SKM-1 (cell line): Measurements from ENCODE around the gene RHOJ.
A peak's percentile ranks its signal among the peaks of the same experiment; 100 is the strongest.
"Not testable (repeated sequence)": the region's sequence is repeated elsewhere in the genome, so short reads cannot be mapped to it uniquely, and the experiment has no call there.

Source experiments
- DNase-seq: peaks from one replicate; lab custom pipeline; 2025; ENCODE audit not compliant: unreplicated experiment; lab: John Stamatoyannopoulos, UW

RHOJ gene

DNA sequence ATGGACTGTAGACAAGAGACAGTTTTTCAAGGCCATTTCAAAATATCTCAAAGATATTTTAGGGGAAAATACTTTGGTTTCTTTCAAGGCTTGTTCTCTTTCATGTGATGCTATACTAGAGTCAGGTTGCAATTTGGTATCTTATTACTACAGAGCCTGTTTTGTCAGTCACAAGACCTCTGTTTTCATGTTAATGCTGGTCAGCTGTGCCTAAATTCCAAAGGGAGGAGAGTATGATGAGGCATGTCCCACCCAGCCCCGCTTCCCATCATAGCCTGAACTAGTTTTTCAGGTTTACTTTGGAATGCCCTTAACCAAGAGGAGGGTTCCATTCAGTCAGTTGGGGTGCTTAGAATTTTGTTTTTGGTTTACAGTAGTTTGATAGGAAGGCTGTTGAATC lies 61.9 kb downstream of the RHOJ start:
- no peak for DNase-seq

DNA sequence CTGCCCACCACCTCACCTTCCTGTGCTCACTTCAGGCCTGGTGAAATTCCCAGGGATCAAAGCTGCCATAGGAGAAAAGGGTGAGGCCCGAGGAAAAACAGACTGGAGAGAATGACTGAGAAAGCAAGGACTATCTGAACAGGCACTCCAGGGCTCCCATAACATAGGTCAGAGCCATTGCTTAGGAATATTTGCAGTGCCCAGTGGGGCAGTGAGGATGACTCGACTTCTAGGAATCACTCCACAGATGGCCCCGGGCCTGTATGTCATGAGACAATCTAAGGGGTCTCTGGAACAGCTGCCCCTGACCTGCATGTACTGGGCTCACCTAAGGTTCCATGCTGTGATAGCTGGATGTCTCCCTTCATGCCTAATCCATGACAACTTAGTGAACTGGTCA lies 62.9 kb downstream of the RHOJ start:
- no peak for DNase-seq

DNA sequence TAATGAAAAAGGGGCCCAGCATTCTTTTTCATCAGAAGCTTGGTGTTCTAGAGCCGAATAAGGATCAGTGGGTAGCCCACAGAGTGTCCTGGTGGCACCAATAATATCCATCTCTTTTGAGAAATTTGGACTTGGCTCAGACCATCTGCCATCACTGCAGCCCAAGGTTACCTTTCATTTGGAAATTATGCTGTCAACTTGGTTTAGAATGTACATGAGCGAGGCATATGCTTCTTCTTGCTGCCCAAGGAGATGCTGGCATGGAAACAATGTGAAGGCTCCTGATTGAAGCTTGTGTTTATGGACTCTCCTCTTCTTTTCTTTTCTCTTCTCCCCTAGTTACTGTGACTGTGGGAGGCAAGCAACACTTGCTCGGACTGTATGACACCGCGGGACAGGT lies 64.5 kb downstream of the RHOJ start:
- DNase-seq: no peak

DNA sequence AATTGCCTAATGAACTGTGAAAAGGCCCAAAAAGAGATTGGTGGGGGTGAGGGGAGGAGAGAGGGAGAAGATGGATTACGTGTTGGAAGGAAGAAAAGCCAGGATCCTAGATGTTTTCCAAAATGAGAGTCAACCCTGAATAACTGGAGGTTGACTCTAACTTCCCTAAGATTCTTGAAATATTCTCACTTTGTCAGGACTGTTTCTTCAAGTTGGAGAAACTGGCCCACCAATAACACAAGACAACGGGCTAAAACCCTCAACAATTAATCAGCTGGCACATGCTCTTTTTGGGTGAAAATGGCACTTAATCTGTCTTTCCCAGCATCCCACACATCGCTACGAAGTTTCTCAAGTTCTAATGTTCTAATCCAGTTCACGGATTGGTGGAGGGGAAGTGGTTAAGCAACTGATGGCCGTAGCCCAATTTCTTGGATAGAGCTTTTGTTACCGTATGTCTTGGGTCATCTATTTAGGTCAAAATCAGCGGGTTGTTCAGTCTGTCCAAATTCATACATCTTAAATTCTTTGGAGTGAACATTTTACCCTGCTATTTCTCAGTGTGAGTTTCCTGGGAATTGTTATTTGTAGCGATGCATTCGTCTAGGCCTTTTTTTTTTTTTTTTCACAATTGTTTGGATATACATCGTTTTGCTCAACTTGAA lies 65.5 kb downstream of the RHOJ start:
- DNase-seq: no peak

DNA sequence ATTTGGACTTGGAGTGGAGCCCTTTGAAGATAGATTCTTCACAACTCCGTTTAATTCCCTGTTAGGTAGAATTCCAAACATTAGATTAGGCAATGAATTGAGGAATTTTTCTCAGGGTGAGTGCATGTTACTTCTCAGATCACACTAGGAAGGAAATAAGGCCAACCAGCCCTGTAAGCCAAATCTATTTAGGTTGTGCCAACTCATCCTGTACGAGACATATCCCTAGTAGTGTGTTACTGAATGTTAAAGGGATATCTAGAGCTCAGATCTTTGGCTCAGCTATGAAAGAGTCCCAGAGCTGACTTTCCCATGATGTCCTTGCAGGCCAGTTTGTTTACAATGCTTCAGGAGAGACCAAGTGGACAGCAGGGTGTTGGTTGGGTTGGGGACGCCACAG lies 68.9 kb downstream of the RHOJ start:
- no peak for DNase-seq

DNA sequence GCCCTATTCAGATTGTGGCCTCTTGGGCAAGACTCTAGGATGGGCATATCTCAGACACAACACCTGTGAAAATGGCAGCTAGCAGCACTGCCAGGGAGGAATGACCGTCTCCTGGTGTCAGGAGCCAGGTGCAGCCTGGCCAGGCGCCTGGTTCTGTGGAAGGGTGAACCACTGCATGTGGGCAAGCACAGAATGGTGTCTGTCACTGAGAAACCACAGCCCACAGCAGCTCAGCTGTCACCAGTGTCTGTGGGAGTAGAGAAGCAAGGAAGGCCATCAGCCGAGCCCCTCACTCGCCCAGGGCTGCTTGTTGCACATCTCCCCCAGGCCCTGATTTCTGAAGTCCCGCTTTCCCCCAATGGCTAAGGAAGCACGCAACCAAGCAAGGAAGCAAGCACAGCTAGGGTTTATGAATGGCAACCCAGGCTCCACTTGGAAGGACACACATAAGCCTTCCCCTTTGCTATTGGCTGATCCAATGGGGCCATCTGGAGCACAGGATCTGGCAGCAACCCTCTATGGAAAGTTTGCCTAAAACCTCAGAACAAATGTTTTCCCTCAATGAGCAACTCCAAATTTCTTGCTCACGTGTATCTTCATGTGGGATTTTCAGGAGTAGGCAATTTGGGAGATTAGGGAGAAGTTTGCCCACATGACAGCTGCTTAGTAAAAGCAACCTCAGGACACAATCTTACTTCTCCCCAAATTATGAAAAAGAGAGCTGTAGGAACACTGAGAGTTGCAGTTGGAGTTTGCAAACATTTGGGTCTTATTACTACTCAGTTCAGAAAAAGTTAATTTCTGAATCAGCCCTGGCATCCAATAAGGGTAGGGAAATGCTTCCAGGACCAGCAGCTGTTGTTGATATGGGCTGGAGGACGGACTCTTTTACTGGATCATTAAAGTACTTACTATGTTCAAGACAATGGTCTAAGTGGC lies 69.7 kb downstream of the RHOJ start:
- no peak for DNase-seq

DNA sequence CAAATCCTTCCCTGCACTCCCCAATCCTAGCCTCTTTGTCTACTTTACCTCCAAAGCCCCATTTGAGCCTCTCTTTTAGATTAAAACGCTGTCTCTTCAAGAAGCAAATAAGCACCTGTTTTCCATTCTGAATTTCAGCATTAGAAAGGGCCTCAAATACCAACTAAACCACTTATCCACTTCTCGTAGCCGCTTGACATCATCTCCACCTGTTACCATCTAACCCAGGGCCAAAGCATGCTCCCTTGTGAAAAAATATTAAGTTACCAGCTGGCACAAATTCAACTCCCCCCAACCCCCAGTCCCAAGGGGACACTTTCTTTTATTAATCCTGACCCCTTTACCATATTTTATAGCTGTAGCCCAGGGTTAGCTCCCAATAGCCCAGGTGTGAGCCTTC lies 71.4 kb downstream of the RHOJ start:
- no peak for DNase-seq

DNA sequence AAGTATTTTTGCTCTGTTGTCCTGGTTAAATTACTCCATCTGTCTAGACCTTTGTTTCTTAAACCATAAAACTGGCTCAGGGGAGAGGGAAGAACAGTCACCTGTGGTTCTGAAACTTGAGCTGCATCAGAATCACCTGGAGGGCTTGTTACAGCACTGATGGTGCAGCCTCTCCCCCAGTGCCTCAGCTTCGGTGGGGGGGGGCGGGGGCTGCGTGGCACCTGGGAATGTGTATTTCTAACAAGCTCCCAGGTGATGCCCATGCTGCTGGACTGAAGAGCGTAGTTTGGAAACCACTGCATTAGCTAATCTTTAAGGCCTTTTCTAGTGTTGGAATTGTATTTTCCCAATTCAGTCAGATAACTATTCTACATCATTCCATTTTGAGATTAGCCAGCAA lies 71.8 kb downstream of the RHOJ start:
- no peak for DNase-seq

DNA sequence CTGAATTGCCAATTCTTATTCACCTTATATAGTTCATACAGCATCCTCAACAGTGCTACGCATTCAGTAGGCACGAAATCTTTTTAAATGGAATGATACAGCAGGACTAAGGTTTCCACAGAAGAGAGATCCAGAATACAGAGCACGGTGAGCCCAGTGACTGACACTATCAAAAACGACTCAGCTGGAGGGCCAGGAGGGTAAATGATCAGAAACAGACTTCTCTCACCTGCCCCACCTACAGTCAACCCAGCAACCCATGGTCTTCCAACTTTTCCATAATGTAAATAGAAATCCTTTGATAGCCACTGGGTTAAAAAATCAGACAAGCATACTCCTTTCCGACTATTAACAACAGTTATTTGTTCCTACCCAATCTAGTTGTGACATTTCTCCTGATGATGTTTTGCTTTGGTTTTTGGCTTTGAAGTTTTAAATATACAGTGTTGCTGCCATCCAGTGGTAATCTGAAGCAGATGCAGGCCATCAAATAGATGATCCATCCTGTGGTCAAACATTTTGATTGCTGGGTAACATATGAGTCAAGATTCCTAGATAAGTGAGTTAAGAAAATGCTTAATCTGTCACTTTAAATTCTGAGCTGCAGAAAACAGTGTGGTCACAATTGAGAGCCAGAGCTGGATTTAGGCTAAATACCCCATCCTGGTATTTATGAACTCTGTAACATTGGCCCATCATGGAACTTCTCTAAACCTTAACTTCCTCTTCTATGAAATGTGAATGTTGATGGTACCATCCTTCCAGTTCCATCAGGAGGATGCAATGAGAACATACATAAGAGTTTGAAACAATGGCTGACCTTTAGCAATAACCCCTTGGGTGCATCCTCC lies 72.5 kb downstream of the RHOJ start:
- DNase-seq: peak; percentile 0

DNA sequence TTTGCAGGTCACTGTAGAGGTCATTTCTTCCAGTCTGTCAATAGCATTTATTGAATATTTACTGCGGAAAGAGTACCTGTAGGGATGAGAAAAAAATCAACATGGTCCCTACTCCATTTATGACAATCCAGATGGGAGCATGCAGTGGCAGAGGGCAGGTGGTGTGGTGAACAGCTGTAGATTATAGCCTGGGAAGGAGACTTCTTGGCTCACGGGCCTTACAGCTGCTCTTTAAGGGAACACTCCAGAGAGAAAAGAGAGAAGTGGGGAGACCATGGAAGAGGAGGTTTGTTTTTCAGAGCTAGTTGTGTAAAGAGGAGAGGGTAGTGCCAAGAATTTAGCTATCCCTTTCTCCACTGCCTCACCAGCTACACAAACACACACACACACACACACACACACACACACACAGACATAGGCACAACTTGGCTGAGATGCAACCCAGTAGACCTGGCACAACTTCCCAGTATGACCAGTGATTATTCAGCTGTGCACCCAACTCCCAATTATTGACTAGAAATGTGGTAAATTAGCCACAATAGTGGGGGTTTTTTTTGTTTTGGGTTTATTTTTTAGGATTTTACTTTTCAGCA lies 73.4 kb downstream of the RHOJ start:
- no peak for DNase-seq

DNA sequence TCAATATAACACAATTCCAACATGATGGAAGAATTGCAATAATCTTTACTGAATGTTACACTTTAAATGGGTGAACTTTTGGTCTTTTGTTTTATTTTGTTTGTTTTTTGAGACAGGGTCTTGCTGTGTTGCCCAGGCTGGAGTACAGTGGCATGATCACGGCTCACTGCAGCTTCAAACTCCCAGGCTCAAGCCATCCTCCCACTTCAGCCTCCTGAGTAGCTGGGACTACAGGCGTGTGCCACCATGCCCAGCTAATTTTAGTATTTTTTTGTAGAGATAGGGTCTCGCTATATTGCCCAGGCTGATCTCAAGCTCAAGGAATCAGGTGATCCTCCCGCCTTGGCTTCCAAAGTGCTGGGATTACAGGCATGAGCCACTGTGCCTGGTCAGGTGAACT lies 75.7 kb downstream of the RHOJ start:
- not testable (repeated sequence) for DNase-seq

DNA sequence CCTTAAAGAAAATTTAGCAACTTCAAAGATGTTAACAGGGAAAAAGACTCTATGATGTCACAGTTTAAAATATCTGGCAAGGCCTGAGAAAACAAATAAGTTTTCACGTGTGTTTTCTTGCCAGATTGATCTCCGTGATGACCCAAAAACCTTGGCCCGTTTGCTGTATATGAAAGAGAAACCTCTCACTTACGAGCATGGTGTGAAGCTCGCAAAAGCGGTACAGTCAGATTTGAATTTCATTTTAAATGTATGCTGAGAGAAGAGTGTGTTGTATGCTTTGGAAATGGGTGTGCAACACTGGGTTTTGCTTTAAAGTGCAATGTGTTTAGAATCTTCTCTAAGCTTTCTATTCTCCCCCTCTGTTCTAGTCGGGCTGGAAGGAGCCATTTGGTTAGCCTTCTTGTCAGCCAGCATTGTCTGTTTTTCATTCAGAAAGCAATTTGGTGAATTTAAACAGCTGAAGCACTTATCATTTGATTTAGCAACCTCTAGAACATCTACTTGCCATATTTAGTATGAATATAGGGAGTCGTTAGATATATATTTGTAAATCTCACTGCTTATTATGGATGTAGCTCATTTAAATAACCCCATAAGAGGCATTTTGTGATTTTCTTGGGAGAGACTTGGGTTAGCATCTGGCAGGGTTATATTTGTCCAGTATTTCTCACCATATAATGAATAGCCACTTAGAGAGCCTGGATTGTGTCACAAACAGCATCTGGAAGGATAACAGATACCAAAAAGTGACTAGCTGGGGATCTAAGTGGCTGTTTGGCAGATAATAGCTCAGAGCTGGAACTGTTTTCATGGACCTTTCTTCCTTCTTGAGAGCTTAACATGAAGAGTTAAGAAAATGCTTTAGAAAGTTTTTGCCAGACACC lies 79.0 kb downstream of the RHOJ start:
- DNase-seq: no peak

DNA sequence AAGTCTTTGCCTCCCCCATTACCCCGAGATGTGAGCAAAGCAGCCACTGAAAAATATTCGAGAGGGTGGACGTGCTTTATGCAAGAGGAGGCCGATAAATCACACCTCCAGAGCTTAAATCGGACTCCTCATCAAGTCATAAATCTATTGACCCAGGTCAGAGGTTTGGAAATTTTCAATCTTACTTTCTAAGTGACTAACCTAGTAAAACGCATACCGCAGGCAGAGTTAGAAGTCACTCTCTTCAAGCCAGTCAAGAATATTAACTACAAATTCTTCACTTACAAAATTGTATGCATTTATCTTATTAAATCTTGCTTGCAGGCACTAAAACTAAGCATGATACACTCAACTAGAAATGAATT lies 79.6 kb downstream of the RHOJ start:
- DNase-seq: no peak

DNA sequence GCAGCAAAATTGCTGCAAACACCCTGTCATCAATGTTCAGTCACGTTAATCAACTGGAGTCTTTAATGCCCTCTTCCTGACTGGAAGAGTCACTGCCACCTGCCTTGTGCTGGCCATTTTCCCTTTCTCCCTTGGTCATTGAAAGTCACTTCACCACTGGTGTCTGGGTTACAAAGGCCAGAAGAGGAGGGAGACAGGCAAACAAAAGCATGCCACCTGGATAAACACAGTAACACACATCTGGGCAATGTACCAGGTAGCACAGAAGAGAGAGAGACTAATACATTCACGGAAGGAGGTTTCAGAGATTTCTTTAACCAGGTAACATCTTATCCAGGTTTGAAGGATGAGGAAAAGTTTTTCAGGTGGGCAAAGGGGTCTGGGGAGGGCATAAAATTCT lies 81.8 kb downstream of the RHOJ start:
- no peak for DNase-seq

DNA sequence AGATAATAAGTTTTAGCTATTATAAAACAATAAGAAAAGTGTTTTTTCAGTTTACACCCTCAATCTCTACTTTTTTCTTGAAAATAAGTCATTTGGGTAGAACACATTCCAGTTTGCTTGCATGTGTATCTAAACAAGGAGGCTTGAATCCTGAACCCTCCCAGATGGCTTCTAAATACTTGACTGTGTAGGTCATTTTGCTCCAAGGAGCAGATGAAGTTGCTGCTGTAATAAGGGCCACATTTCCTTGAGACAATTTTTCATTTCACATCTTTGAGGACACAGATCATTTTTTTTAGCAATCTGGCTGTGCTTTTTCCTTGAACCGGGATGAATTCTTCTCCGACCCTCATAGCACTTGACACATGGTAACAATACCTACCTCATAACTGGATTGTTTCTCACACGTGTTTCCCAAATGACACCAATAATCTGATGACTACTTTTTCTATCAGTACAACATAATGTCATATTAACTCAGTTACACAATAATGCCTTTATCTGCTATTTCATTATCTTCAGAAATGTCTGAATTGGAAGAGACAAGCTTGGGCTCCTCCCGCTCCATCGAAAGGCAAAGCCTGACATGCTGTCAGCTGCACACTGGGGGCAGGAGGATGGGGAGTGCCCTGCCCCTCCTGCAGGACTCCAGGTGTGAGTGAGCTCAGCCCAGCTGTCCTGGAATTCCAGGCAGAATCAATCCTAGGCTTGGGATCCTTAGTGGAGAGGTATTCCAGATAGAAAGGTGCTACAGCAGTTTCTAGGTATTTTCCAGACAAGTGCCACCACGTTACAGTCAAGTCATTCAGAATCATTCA lies 83.6 kb downstream of the RHOJ start:
- DNase-seq: no peak

DNA sequence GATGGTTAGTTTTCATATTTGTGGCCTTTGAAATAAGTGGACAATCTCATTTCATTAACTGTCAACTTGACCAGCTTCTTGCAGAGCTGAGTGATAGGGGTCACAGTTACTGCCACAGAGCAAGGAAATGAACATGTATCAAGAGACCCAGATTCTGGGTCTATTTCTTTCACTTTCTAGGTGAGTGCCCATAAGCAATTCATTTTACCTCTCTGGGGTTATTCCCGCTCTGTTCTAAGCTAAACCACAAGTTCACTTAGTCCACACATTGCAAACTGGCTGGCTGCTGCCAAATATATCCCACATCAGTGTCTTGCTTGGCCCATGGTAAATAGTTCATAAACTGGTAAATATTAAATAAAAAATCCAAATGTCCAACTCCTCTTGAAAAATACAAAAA lies 84.6 kb downstream of the RHOJ start:
- DNase-seq: no peak

DNA sequence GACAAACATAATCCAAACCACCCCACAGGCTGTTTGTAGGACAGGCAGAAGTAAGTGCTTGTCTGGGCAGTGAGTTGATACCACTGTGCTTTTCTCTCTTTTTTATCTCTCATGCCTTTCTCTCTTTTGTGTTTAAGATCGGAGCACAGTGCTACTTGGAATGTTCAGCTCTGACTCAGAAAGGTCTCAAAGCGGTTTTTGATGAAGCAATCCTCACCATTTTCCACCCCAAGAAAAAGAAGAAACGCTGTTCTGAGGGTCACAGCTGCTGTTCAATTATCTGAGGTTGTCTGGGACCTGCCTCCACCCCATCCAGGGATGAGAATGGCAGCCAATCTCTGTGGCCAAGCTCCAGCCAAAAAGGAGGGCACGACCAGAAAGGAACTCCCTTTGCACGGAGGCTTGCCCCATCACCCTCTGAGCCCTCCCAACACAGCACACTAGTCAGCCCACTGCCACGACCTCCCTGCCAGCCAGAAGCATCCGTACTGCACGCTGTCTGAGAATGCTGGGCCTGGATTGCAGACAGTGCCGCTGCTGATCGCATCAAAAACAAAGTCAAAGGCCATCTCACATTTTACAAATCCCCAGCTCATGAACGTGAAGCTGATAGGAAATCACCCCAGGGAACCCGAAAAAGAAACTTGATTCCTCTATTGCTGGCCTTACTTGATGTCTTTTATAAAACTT lies 86.6 kb downstream of the RHOJ start:
- DNase-seq: no peak

DNA sequence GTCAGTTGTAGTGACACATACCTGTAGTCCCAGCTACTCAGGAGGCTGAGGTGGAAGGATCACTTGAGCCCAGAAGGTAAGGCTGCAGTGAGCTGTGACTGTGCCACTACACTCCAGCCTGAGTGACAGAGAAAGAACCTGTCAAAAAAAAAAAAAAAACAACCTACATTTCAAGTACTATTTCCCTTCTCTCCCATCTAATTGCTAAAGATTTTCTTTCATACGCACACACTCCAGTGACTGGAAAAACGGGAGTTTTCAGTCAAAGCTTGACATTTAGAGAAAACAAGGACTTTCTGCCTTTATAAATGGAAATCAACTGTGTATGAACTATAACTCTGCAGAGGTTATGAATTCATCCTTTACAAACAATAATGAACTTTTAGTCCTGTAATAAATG lies 88.6 kb downstream of the RHOJ start:
- no peak for DNase-seq

DNA sequence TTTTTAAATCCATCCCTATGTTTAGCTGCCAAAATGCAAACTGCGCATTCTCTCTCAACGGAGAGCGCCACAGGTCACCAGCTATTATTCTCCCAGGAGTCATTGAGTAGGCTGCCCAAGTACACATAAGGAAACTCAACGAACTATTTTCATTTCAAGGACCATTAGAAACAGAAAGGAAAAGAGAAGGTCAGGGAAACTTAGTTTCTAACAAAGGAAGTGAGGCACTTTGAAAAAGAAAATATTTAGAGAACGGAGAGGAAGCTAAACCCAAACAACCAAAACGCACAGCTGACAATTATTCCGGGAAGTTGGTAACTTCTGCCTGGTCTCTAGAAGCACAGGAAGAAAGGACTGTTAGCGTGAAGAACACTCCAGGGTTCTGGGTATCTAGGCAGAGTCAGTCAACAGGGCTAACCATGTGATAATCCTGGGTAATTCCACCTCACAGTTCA lies 91.0 kb downstream of the RHOJ start:
- no peak for DNase-seq
